Left lung (tissue), 10 donors: ENCODE data around the gene SMARCD2. TPM values are rescaled to one million over a fixed set of nuclear protein-coding genes. Genes with fewer than 3 reads are reported as not detected.
"Not testable (repeated sequence)": the region's sequence is repeated elsewhere in the genome, so short reads cannot be mapped to it uniquely, and the experiment has no call there.

Experiments
- ATAC-seq: fragments of 200-7000 bp; cut with Tn5 transposase; one replicate; pipeline ENCODE4 v1.9.1; 2020; ENCODE audit warnings: moderate library complexity
- DNase-seq, 4 donors: peaks; one replicate each; pipeline ENCODE4 v3.0.0-alpha.2; 2013 to 2020
- H3K27ac ChIP-seq, 2 donors: fragments of 200-600 bp; sonication (generic) in 1 of 2; one replicate each; pipeline versions ENCODE4 v1.5.0 to v1.8.0; 2020 to 2021
- H3K27me3 ChIP-seq, 2 donors: fragments of 200-600 bp; sonication (generic) in 1 of 2; one replicate each; pipeline versions ENCODE4 v1.5.0 to v1.8.0; 2020 to 2021
- H3K36me3 ChIP-seq, 2 donors: fragments of 200-600 bp; sonication (generic) in 1 of 2; one replicate each; pipeline versions ENCODE4 v1.5.0 to v1.8.0; 2020 to 2021
- H3K4me1 ChIP-seq, 2 donors: fragments of 200-600 bp; one replicate each; pipeline ENCODE4 v1.8.0; 2021
- H3K4me3 ChIP-seq, 2 donors: fragments of 200-600 bp; sonication (generic) in 1 of 2; one replicate each; pipeline versions ENCODE4 v1.5.0 to v1.8.0; 2020 to 2021; ENCODE audit warnings: mild to moderate bottlenecking in 1 of 2
- H3K9me3 ChIP-seq, 2 donors: fragments of 200-600 bp; sonication (generic) in 1 of 2; one replicate each; pipeline versions ENCODE4 v1.5.0 to v1.8.0; 2020 to 2021
- intact Hi-C, 2 donors: fragments of 100-400 bp; cut with DNase I; formaldehyde crosslinking; loops; one replicate each; pipeline versions ENCODE4 v1.11.2 to v1.14.2; 2022
- polyA plus RNA-seq, 6 donors: library from polyadenylated mRNA; unstranded; fragments of 120-200 nt; gene quantifications; one replicate each; pipeline ENCODE4 v1.2.1, GENCODE V29; 2013; ENCODE audit not compliant: insufficient read length in 6 of 6
- total RNA-seq, 2 donors: library from RNA; stranded (reverse); fragmentation: NEBNext Ultra II Directional; extraction: Animal tissue kit (Norgen Biotek cat#: 25700); gene quantifications; one replicate each; pipeline ENCODE4 v1.2.1, GENCODE V29; 2021
- TF ChIP-seq, protein P1 (sequence below), 2 donors: fragments of 200-600 bp; sonication (generic) in 1 of 2; IDR thresholded peaks; one replicate each; pipeline versions ENCODE4 v1.5.0 to v1.8.0; 2021; ENCODE audit warnings: antibody characterized with exemption in 2 of 2
- donor health status: DM: no; HTN: yes; CAD: no.
- donor health status: DM: no; HTN: no; CAD: no.

The SMARCD2 gene
- total and polyA plus RNA-seq, 8 donors = 59.2 to 147 (median 125) TPM

GRCh38 chr17:63866625-63867024 lies 24.1 kb upstream of the SMARCD2 start:
- H3K36me3 ChIP-seq, H3K27me3 ChIP-seq, H3K9me3 ChIP-seq, DNase-seq, H3K27ac ChIP-seq, intact Hi-C loops, H3K4me3 ChIP-seq, H3K4me1 ChIP-seq: not testable (repeated sequence)
- peak; percentile 31 for ATAC-seq

DNA sequence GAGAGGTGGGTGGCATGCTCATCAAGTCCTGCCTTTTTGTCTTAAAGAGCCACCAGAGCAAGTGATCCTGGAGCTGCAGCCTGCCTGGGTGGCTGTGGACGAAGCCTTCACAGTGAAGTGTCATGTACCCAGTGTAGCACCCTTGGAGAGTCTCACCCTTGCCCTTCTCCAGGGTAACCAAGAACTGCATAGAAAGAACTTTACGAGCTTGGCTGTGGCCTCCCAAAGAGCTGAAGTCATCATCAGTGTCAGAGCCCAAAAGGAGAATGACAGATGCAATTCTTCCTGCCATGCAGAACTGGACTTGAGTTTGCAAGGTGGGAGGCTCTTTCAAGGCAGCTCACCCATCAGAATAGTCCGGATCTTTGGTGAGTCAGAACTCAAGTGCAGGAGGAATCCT lies 16.8 kb upstream of the SMARCD2 start:
- ATAC-seq = no peak
- TF ChIP-seq, protein P1, sequence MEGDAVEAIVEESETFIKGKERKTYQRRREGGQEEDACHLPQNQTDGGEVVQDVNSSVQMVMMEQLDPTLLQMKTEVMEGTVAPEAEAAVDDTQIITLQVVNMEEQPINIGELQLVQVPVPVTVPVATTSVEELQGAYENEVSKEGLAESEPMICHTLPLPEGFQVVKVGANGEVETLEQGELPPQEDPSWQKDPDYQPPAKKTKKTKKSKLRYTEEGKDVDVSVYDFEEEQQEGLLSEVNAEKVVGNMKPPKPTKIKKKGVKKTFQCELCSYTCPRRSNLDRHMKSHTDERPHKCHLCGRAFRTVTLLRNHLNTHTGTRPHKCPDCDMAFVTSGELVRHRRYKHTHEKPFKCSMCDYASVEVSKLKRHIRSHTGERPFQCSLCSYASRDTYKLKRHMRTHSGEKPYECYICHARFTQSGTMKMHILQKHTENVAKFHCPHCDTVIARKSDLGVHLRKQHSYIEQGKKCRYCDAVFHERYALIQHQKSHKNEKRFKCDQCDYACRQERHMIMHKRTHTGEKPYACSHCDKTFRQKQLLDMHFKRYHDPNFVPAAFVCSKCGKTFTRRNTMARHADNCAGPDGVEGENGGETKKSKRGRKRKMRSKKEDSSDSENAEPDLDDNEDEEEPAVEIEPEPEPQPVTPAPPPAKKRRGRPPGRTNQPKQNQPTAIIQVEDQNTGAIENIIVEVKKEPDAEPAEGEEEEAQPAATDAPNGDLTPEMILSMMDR (IDR thresholded peaks at IDR 0.05) = no peak
- Histone ChIP-seq H3K36me3 (no peaks in the 10 kb centered on the region), H3K4me3 (no peak overlapping the region), H3K9me3 (no peaks in the 10 kb centered on the region), H3K4me1 (no peaks in the 10 kb centered on the region), H3K27me3 (no peaks in the 10 kb centered on the region), H3K27ac (no peak overlapping the region)
- DNase-seq = no peak
- intact Hi-C loops = no loop called here

- H3K9me3 ChIP-seq, H3K4me3 ChIP-seq, H3K27ac ChIP-seq, ATAC-seq, H3K4me1 ChIP-seq, H3K36me3 ChIP-seq, H3K27me3 ChIP-seq, intact Hi-C loops, DNase-seq: not testable (repeated sequence)
These were observed 13.9 kb upstream of the SMARCD2 start for GRCh38 chr17:63856425-63856824.

GRCh38 chr17:63855185-63855584 lies 12.7 kb upstream of the SMARCD2 start:
- no peaks in the 10 kb centered on the region for H3K27me3 ChIP-seq
- ATAC-seq (no peak), DNase-seq (no peak)
- H3K4me1 ChIP-seq = no peaks in the 10 kb centered on the region
- no peaks in the 10 kb centered on the region for H3K9me3 ChIP-seq
- intact Hi-C loops = no loop called here
- no peak overlapping the region for H3K27ac ChIP-seq
- no peak overlapping the region for H3K4me3 ChIP-seq
- TF ChIP-seq, protein P1 (IDR thresholded peaks at IDR 0.05) = no peak
- H3K36me3 ChIP-seq = no peaks in the 10 kb centered on the region

DNA sequence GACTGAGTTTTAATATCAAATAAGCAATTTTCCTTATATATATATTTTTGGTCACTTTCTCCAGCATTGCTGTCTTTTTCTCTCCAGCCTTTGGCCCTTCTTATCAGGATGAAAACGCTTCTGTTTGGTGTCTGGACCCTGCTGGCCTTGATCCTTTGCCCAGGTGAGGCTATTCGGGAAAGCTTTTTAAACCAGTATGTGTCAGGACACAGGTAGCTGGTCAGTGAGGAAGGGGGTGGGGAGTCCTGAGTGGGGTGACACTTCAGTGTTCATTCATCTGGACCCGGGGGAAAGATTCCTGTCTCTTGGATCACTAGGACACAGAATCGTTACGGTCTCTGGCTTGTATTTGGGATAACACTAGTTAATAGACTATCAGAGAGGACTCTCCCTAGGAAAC lies 12.2 kb upstream of the SMARCD2 start:
- ATAC-seq = no peak
- intact Hi-C loops = no loop called here

GRCh38 chr17:63853260-63853659 lies 10.8 kb upstream of the SMARCD2 start:
- intact Hi-C loops = no loop called here
- Histone ChIP-seq H3K36me3 (no peaks in the 10 kb centered on the region), H3K4me1 (no peaks in the 10 kb centered on the region), H3K27me3 (no peaks in the 10 kb centered on the region), H3K27ac (no peak overlapping the region), H3K4me3 (no peak overlapping the region), H3K9me3 (peaks cover 0 to 5% of the 10 kb centered on the region in 2 donors)
- TF ChIP-seq, protein P1 (IDR thresholded peaks at IDR 0.05) = no peak
- DNase-seq (no peak), ATAC-seq (no peak)

More for the DNA sequence above, 12.2 kb upstream of the SMARCD2 start:
- no peaks in the 10 kb centered on the region for H3K9me3 ChIP-seq
- no peak overlapping the region for H3K4me3 ChIP-seq
- TF ChIP-seq, protein P1 (IDR thresholded peaks at IDR 0.05) = no peak
- H3K27me3 ChIP-seq = no peaks in the 10 kb centered on the region
- no peaks in the 10 kb centered on the region for H3K36me3 ChIP-seq
- no peaks in the 10 kb centered on the region for H3K4me1 ChIP-seq
- H3K27ac ChIP-seq = no peak overlapping the region
- no peak for DNase-seq
